CD14-positive monocyte (primary cell): Measurements from ENCODE around the gene METTL1. TPM values are rescaled to one million over a fixed set of nuclear protein-coding genes. Genes with fewer than 3 reads are reported as not detected.

Experiments used
- DNase-seq, 3 donors: peaks; one replicate each; pipeline ENCODE4 v3.0.0-alpha.2; 2011 to 2022
- H2AFZ ChIP-seq: 2 replicates; pipeline ENCODE4 v1.6.0; 2012; ENCODE audit warnings: mild to moderate bottlenecking, low read depth, low read length, inconsistent platforms; ENCODE audit not compliant: insufficient read depth, poor library complexity, severe bottlenecking
- H3K27ac ChIP-seq, 2 donors: 1 replicate in 1 of 2; 2 replicates in 1 of 2; pipeline ENCODE4 v1.5.1; 2012 to 2013; ENCODE audit warnings: low read length in 2 of 2, control low read depth in 1 of 2, inconsistent platforms in 1 of 2, low read depth in 1 of 2, mild to moderate bottlenecking in 1 of 2
- H3K27me3 ChIP-seq, 2 donors: one replicate each; pipeline versions ENCODE4 v1.6.0 to v1.6.1; 2011 to 2013; ENCODE audit warnings: low read length in 2 of 2; ENCODE audit not compliant: control insufficient read depth in 2 of 2, insufficient read depth in 2 of 2
- H3K36me3 ChIP-seq, 2 donors: replicated peaks in 1 of 2; 1 replicate in 1 of 2; 2 replicates in 1 of 2; pipeline versions ENCODE4 v1.5.1 to v1.6.1; 2012 to 2013; ENCODE audit warnings: low read length in 2 of 2, control low read depth in 1 of 2, inconsistent platforms in 1 of 2, mild to moderate bottlenecking in 1 of 2; ENCODE audit not compliant: insufficient read depth in 2 of 2, control insufficient read depth in 1 of 2
- H3K4me1 ChIP-seq, 2 donors: 1 replicate in 1 of 2; 2 replicates in 1 of 2; pipeline versions ENCODE4 v1.5.1 to v1.6.1; 2012 to 2013; ENCODE audit warnings: low read length in 2 of 2, control low read depth in 1 of 2, inconsistent platforms in 1 of 2, mild to moderate bottlenecking in 1 of 2, moderate library complexity in 1 of 2; ENCODE audit not compliant: insufficient read depth in 2 of 2, control insufficient read depth in 1 of 2
- H3K4me2 ChIP-seq: replicated peaks from 2 replicates; pipeline ENCODE3; 2012; ENCODE audit warnings: low read length, moderate library complexity, mild to moderate bottlenecking; ENCODE audit not compliant: poor library complexity, severe bottlenecking; ENCODE audit errors: extremely low read depth
- H3K4me3 ChIP-seq, 3 experiments: fragments of 200-600 bp in 1 of 3; sonication (generic) in 1 of 3; replicated peaks in 1 of 3; 1 replicate in 2 of 3; 2 replicates in 1 of 3; pipeline ENCODE4 v1.5.1; 2011 to 2013; ENCODE audit warnings: low read length in 3 of 3, mild to moderate bottlenecking in 3 of 3, control low read depth in 2 of 3, low read depth in 2 of 3, inconsistent platforms in 1 of 3, moderate library complexity in 1 of 3
- H3K79me2 ChIP-seq: 2 replicates; pipeline ENCODE4 v1.6.0; 2012; ENCODE audit warnings: mild to moderate bottlenecking, control low read depth, inconsistent platforms, low read length, moderate library complexity; ENCODE audit not compliant: insufficient read depth
- H3K9ac ChIP-seq: 2 replicates; pipeline ENCODE4 v1.6.0; 2017; ENCODE audit warnings: low read length, mild to moderate bottlenecking; ENCODE audit not compliant: insufficient read depth, poor library complexity, severe bottlenecking
- H3K9me3 ChIP-seq, 2 donors: replicated peaks in 1 of 2; 1 replicate in 1 of 2; 2 replicates in 1 of 2; pipeline versions ENCODE4 v1.5.1 to v1.6.1; 2012 to 2013; ENCODE audit warnings: low read length in 2 of 2, control low read depth in 1 of 2; ENCODE audit not compliant: control insufficient read depth in 1 of 2, insufficient read depth in 1 of 2
- H4K20me1 ChIP-seq: 2 replicates; pipeline ENCODE4 v1.6.0; 2012; ENCODE audit warnings: mild to moderate bottlenecking, low read length, control low read depth, moderate library complexity; ENCODE audit not compliant: insufficient read depth
- H3K27ac Mint-ChIP-seq, 7 donors: one replicate each; pipeline ENCODE4 v1.8.0; 2020; ENCODE audit warnings: mild to moderate bottlenecking in 7 of 7, mixed read lengths in 7 of 7, moderate library complexity in 6 of 7, inconsistent platforms in 2 of 7
- H3K27me3 Mint-ChIP-seq, 3 donors: one replicate each; pipeline ENCODE4 v1.8.0; 2021 to 2022; ENCODE audit warnings: low read depth in 3 of 3, mild to moderate bottlenecking in 3 of 3, mixed read lengths in 3 of 3, moderate library complexity in 3 of 3, inconsistent platforms in 1 of 3
- H3K36me3 Mint-ChIP-seq, 2 donors: one replicate each; pipeline ENCODE4 v1.8.0; 2020; ENCODE audit warnings: mixed read lengths in 2 of 2, inconsistent platforms in 1 of 2, mild to moderate bottlenecking in 1 of 2
- H3K4me1 Mint-ChIP-seq: one replicate; pipeline ENCODE4 v1.8.0; 2020; ENCODE audit warnings: mild to moderate bottlenecking, mixed read lengths
- H3K4me3 Mint-ChIP-seq, 2 donors: one replicate each; pipeline ENCODE4 v1.8.0; 2020; ENCODE audit warnings: mild to moderate bottlenecking in 2 of 2, mixed read lengths in 2 of 2, moderate library complexity in 1 of 2
- H3K9me3 Mint-ChIP-seq, 7 donors: one replicate each; pipeline ENCODE4 v1.8.0; 2020 to 2022; ENCODE audit warnings: mixed read lengths in 7 of 7, mild to moderate bottlenecking in 6 of 7, moderate library complexity in 6 of 7, inconsistent platforms in 2 of 7
- WGBS: methylation state at CpG from one replicate; pipeline ENCODE4 v1.1.5; 2013; ENCODE audit warnings: missing lambda C conversion rate; ENCODE audit not compliant: insufficient coverage; 5-methylcytosine and 5-hydroxymethylcytosine counted together
- intact Hi-C, 2 donors: fragments of 100-400 bp; cut with micrococcal nuclease; formaldehyde crosslinking; loops; one replicate each; pipeline versions ENCODE4 v1.15.0 to v1.15.1; 2023
- polyA plus RNA-seq, 3 donors: library from polyadenylated mRNA; depleted of rRNA in 1 of 3; unstranded in 2 of 3; stranded (reverse) in 1 of 3; fragments of 300-500 nt in 2 of 3; fragments of >200 nt in 1 of 3; fragmentation: Illumina TruSeq in 2 of 3; gene quantifications; 1 replicate in 2 of 3; 2 replicates in 1 of 3; pipeline ENCODE4 v1.2.3, GENCODE V29; 2012 to 2021
- TF ChIP-seq, protein P1 (sequence below): fragments of 200-600 bp; IDR thresholded peaks from one replicate; pipeline ENCODE4 v1.8.0; 2022; ENCODE audit warnings: antibody characterized with exemption, mild to moderate bottlenecking

The METTL1 gene
- polyA plus RNA-seq, 3 donors, result 3.4 to 5.0 (median 3.7) TPM

DNA sequence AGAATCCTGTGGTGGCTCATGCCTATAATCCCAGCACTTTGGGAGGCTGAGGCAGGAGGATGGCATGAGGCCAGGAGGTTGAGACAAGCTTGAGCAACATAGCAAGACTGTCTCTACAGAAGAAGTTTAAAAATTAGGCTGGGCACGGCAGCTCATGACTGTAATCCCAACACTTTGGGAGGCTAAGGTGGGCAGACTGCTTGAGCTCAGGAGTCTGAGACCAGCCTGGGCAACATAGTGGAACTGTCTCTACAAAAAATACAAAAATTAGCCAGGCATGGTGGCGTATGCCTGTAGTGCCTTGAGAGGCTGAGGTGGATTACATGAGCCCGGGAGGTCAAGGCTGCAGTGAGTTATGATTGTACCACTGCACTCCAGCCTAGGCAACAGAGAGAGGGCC lies 4.0 kb downstream of the METTL1 start:
- peak overlapping the region in 1 of 2 donors; percentile 57 for H3K4me3 Mint-ChIP-seq
- peaks cover 41 to 50% of the 10 kb centered on the region in 2 donors for H3K4me1 ChIP-seq
- H3K27me3 Mint-ChIP-seq, result peaks cover 50 to 54% (median 53%) of the 10 kb centered on the region in 3 donors
- TF ChIP-seq, protein P1, sequence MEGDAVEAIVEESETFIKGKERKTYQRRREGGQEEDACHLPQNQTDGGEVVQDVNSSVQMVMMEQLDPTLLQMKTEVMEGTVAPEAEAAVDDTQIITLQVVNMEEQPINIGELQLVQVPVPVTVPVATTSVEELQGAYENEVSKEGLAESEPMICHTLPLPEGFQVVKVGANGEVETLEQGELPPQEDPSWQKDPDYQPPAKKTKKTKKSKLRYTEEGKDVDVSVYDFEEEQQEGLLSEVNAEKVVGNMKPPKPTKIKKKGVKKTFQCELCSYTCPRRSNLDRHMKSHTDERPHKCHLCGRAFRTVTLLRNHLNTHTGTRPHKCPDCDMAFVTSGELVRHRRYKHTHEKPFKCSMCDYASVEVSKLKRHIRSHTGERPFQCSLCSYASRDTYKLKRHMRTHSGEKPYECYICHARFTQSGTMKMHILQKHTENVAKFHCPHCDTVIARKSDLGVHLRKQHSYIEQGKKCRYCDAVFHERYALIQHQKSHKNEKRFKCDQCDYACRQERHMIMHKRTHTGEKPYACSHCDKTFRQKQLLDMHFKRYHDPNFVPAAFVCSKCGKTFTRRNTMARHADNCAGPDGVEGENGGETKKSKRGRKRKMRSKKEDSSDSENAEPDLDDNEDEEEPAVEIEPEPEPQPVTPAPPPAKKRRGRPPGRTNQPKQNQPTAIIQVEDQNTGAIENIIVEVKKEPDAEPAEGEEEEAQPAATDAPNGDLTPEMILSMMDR, result no peak
- H3K4me1 Mint-ChIP-seq, result peaks cover 47% of the 10 kb centered on the region
- no peak overlapping the region for H2AFZ ChIP-seq
- peaks cover 0 to 18% (median 5%) of the 10 kb centered on the region in 7 donors for H3K9me3 Mint-ChIP-seq
- H3K27ac Mint-ChIP-seq, result no peak overlapping the region
- peaks cover 37 to 53% of the 10 kb centered on the region in 2 donors for H3K27me3 ChIP-seq
- H3K4me2 ChIP-seq, result no peak overlapping the region
- H3K4me3 ChIP-seq, result no peak overlapping the region
- no peak overlapping the region for H3K9ac ChIP-seq
- no peaks in the 10 kb centered on the region for H4K20me1 ChIP-seq
- intact Hi-C loops, result no loop called here
- H3K9me3 ChIP-seq, result peaks cover 0 to 13% of the 10 kb centered on the region in 2 donors
- H3K36me3 ChIP-seq, result peaks cover 0 to 6% of the 10 kb centered on the region in 2 donors
- H3K27ac ChIP-seq, result no peak overlapping the region
- WGBS, result 79% methylated on average over 2 of the region's 3 CpGs
- H3K36me3 Mint-ChIP-seq, result peaks cover 23 to 27% of the 10 kb centered on the region in 2 donors
- no peak for DNase-seq
- no peaks in the 10 kb centered on the region for H3K79me2 ChIP-seq

DNA sequence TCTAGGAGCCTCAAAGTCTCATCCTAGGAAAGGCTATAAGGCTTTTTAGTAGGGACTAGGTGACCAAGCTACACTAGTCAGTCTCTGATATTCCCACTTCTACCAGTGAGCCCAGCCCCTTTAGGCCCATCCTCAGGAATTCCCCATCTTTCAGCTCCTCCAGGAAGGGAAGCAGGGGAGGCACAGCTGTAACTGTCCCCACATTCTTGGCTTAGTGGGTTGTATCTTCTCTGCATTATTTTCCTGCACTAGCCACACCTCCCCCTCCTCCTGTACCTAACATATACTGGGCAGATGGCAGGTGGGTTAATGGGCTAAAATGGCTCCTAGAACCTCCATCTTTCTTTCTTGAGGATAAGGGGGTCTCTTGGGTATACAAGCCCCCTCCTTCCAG lies 4.6 kb downstream of the METTL1 start:
- Histone ChIP-seq H3K9ac (no peak overlapping the region), H4K20me1 (no peaks in the 10 kb centered on the region), H3K27me3 (peaks cover 37 to 56% of the 10 kb centered on the region in 2 donors), H3K4me3 (no peak overlapping the region), H3K4me1 (peaks cover 37 to 44% of the 10 kb centered on the region in 2 donors), H2AFZ (no peak overlapping the region), H3K27ac (no peak overlapping the region), H3K9me3 (peaks cover 0 to 13% of the 10 kb centered on the region in 2 donors), H3K36me3 (peaks cover 0 to 6% of the 10 kb centered on the region in 2 donors), H3K4me2 (no peak overlapping the region), H3K79me2 (no peaks in the 10 kb centered on the region)
- intact Hi-C loops, result no loop called here
- Mint-ChIP-seq H3K4me1 (peaks cover 44% of the 10 kb centered on the region), H3K27me3 (peaks cover 51 to 55% (median 54%) of the 10 kb centered on the region in 3 donors), H3K36me3 (peaks cover 23 to 27% of the 10 kb centered on the region in 2 donors), H3K27ac (peak overlapping the region in 1 of 7 donors; percentile 41), H3K4me3 (peak overlapping the region in 1 of 2 donors; percentile 95), H3K9me3 (peaks cover 0 to 18% (median 5%) of the 10 kb centered on the region in 7 donors)
- DNase-seq, result no peak
- TF ChIP-seq, protein P1, result no peak
